PC-9 (cell line): ENCODE measurements around the gene DPF1. TPM values are rescaled to one million over a fixed set of nuclear protein-coding genes. Genes with fewer than 3 reads are reported as not detected.

Experiments used
- BruUV-seq: library from RNA; stranded (reverse); fragments of 400-500 nt; replicated peaks from 2 replicates; lab custom pipeline; 2021; lab: Mats Ljungman, UMichigan
- CTCF ChIA-PET: fragments of 300-600 bp; sonication (Branson Sonifier 250); formaldehyde crosslinking; loops from one replicate; lab custom pipeline; 2022; ENCODE audit warnings: antibody characterized with exemption; lab: Charles Lee
- POLR2A ChIA-PET: fragments of 300-600 bp; sonication (Branson Sonifier 250); formaldehyde crosslinking; loops from one replicate; lab custom pipeline; 2022; ENCODE audit warnings: antibody characterized with exemption; ENCODE audit not compliant: unreplicated experiment; lab: Charles Lee
- DNase-seq, 2 experiments: peaks; one replicate each; pipeline versions ENCODE4 v3.0.0 to v3.0.0-alpha.2; 2015 to 2022; ENCODE audit warnings: mixed read lengths in 1 of 2
- H2AFZ ChIP-seq: fragments of 200-600 bp; sonication (generic); 2 replicates; pipeline ENCODE4 v1.8.1; 2017; ENCODE audit warnings: antibody characterized with exemption
- H3F3A ChIP-seq: fragments of 200-600 bp; sonication (generic); 2 replicates; pipeline ENCODE4 v1.8.1; 2017; ENCODE audit warnings: antibody characterized with exemption, mild to moderate bottlenecking, low read depth; ENCODE audit not compliant: insufficient read depth
- H3K27ac ChIP-seq: fragments of 200-600 bp; sonication (generic); 2 replicates; pipeline ENCODE4 v1.6.1; 2016; ENCODE audit warnings: mixed run types
- H3K27me3 ChIP-seq: fragments of 200-600 bp; sonication (generic); 2 replicates; pipeline ENCODE4 v1.6.1; 2016; ENCODE audit warnings: low read depth, mixed run types; ENCODE audit not compliant: insufficient read depth
- H3K36me3 ChIP-seq: fragments of 200-600 bp; sonication (generic); 2 replicates; pipeline ENCODE4 v1.6.1; 2016; ENCODE audit warnings: low read depth, mixed run types
- H3K4me1 ChIP-seq: fragments of 200-600 bp; sonication (generic); replicated peaks from 2 replicates; pipeline ENCODE4 v1.6.1; 2016; ENCODE audit warnings: mixed run types; ENCODE audit not compliant: insufficient read depth
- H3K4me2 ChIP-seq: fragments of 200-600 bp; sonication (generic); 2 replicates; pipeline ENCODE4 v1.6.1; 2017; ENCODE audit warnings: mixed run types
- H3K4me3 ChIP-seq: fragments of 200-600 bp; sonication (generic); 2 replicates; pipeline ENCODE4 v1.6.1; 2016; ENCODE audit warnings: mixed run types
- H3K79me2 ChIP-seq: fragments of 200-600 bp; sonication (generic); 2 replicates; pipeline ENCODE4 v1.6.1; 2017; ENCODE audit warnings: low read depth, mixed run types
- H3K9me2 ChIP-seq: fragments of 200-600 bp; sonication (generic); 2 replicates; pipeline ENCODE4 v1.8.1; 2017; ENCODE audit warnings: mild to moderate bottlenecking; ENCODE audit not compliant: insufficient read depth
- H3K9me3 ChIP-seq: fragments of 200-600 bp; sonication (generic); 2 replicates; pipeline ENCODE4 v1.8.1; 2016; ENCODE audit warnings: low read depth; ENCODE audit not compliant: insufficient read depth
- H4K20me1 ChIP-seq: fragments of 200-600 bp; sonication (generic); 2 replicates; pipeline ENCODE4 v1.8.1; 2017; ENCODE audit not compliant: insufficient read depth
- CTCF ChIP-seq: fragments of 200-600 bp; sonication (generic); conservative IDR thresholded peaks from 2 replicates; pipeline ENCODE4 v1.6.1; 2017; ENCODE audit warnings: mixed run types, antibody characterized with exemption, mild to moderate bottlenecking, moderate library complexity
- EZH2 ChIP-seq: fragments of 200-600 bp; sonication (generic); IDR thresholded peaks from 2 replicates; pipeline ENCODE4 v1.8.0; 2017; ENCODE audit warnings: antibody characterized with exemption, low read depth
- intact Hi-C: fragments of 100-400 bp; cut with micrococcal nuclease; formaldehyde crosslinking; loops from one replicate; pipeline ENCODE4 v1.10.0; 2022; ENCODE audit not compliant: unreplicated experiment
- total RNA-seq: library from RNA; stranded (reverse); gene quantifications from 2 replicates; pipeline ENCODE4 v1.2.3, GENCODE V29; 2021

Gene DPF1
- total RNA-seq, 1 experiment from 2014 or later, result 0.81 TPM

- CTCF ChIA-PET, result no interaction called here
- Histone ChIP-seq H2AFZ (no peak overlapping the region), H3K9me2 (no peaks in the 10 kb centered on the region), H3K9me3 (no peaks in the 10 kb centered on the region), H3K4me3 (no peak overlapping the region), H3K4me2 (no peak overlapping the region), H3K27me3 (no peaks in the 10 kb centered on the region), H3K4me1 (no peaks in the 10 kb centered on the region), H3K79me2 (no peaks in the 10 kb centered on the region), H3K36me3 (no peaks in the 10 kb centered on the region), H4K20me1 (no peaks in the 10 kb centered on the region), H3F3A (no peaks in the 10 kb centered on the region), H3K27ac (no peak overlapping the region)
- TF ChIP-seq CTCF (no peak), EZH2 (no peak)
- no peak for DNase-seq
- intact Hi-C loops, result no loop called here
- no TSS peak for BruUV-seq
- POLR2A ChIA-PET, result no interaction called here
Observed at GRCh38 chr19:38173291-38174041, 50.6 kb downstream of the DPF1 start.

GRCh38 chr19:38172001-38172400 lies 52.0 kb downstream of the DPF1 start:
- Histone ChIP-seq H3K9me3 (no peaks in the 10 kb centered on the region), H3K79me2 (no peaks in the 10 kb centered on the region), H2AFZ (no peak overlapping the region), H3F3A (no peaks in the 10 kb centered on the region), H3K27ac (no peak overlapping the region), H3K4me2 (no peak overlapping the region), H4K20me1 (no peaks in the 10 kb centered on the region), H3K4me1 (no peaks in the 10 kb centered on the region), H3K9me2 (no peaks in the 10 kb centered on the region), H3K4me3 (no peak overlapping the region), H3K27me3 (no peaks in the 10 kb centered on the region), H3K36me3 (no peaks in the 10 kb centered on the region)
- DNase-seq, result no peak
- ChIA-PET CTCF (no interaction called here), POLR2A (no interaction called here)
- BruUV-seq, result no TSS peak
- no peak for TF ChIP-seq CTCF
- no peak for TF ChIP-seq EZH2
- intact Hi-C loops, result no loop called here

GRCh38 chr19:38170334-38170733 lies 53.7 kb downstream of the DPF1 start:
- TF ChIP-seq EZH2 (no peak), CTCF (no peak)
- POLR2A ChIA-PET, result no interaction called here
- Histone ChIP-seq H3K36me3 (no peaks in the 10 kb centered on the region), H3K4me1 (no peaks in the 10 kb centered on the region), H3K4me3 (no peak overlapping the region), H3K4me2 (no peak overlapping the region), H3K27me3 (no peaks in the 10 kb centered on the region), H3K79me2 (no peaks in the 10 kb centered on the region), H4K20me1 (no peaks in the 10 kb centered on the region), H3K27ac (no peak overlapping the region), H3K9me3 (no peaks in the 10 kb centered on the region), H3K9me2 (no peaks in the 10 kb centered on the region), H3F3A (no peaks in the 10 kb centered on the region), H2AFZ (no peak overlapping the region)
- intact Hi-C loops, result no loop called here
- DNase-seq, result no peak
- no TSS peak for BruUV-seq
- CTCF ChIA-PET, result no interaction called here
